Ishikawa (cell line): ENCODE results near the gene ZNF280B.

Experiments
- CEBPB ChIP-seq: IDR thresholded peaks from 2 replicates; pipeline ENCODE4 v1.6.1; 2012
- CREB1 ChIP-seq: IDR thresholded peaks from 2 replicates; pipeline ENCODE4 v1.6.1; 2012; ENCODE audit warnings: low read depth
- EGR1 ChIP-seq: IDR thresholded peaks from 2 replicates; pipeline ENCODE4 v1.6.1; 2012
- EP300 ChIP-seq: IDR thresholded peaks from 2 replicates; pipeline ENCODE4 v1.6.1; 2012; ENCODE audit warnings: borderline replicate concordance
- FOXM1 ChIP-seq: IDR thresholded peaks from 2 replicates; pipeline ENCODE4 v1.6.1; 2012; ENCODE audit warnings: low read depth, borderline replicate concordance
- NFIC ChIP-seq: IDR thresholded peaks from 2 replicates; pipeline ENCODE4 v1.6.1; 2012
- RAD21 ChIP-seq: IDR thresholded peaks from 2 replicates; pipeline ENCODE4 v1.6.1; 2012; ENCODE audit warnings: low read depth
- TAF1 ChIP-seq: IDR thresholded peaks from 2 replicates; pipeline ENCODE4 v1.6.1; 2012; ENCODE audit warnings: low read depth, mild to moderate bottlenecking
- TCF12 ChIP-seq: IDR thresholded peaks from 2 replicates; pipeline ENCODE4 v1.6.1; 2012; ENCODE audit warnings: low read depth
- TEAD4 ChIP-seq: IDR thresholded peaks from 2 replicates; pipeline ENCODE4 v1.6.1; 2012
- YY1 ChIP-seq: IDR thresholded peaks from 2 replicates; pipeline ENCODE4 v1.6.1; 2012; ENCODE audit warnings: low read depth
- ZBTB7A ChIP-seq: IDR thresholded peaks from 2 replicates; pipeline ENCODE4 v1.6.1; 2012; ENCODE audit warnings: low read depth
- TF ChIP-seq, protein P1 (sequence below): IDR thresholded peaks from 2 replicates; pipeline ENCODE4 v1.6.1; 2012
- TF ChIP-seq, protein P2 (sequence below): IDR thresholded peaks from 2 replicates; pipeline ENCODE4 v1.6.1; 2012; ENCODE audit warnings: low read depth, mild to moderate bottlenecking
- TF ChIP-seq, protein P3 (sequence below): IDR thresholded peaks from 2 replicates; pipeline ENCODE4 v1.6.1; 2012

The ZNF280B gene

DNA sequence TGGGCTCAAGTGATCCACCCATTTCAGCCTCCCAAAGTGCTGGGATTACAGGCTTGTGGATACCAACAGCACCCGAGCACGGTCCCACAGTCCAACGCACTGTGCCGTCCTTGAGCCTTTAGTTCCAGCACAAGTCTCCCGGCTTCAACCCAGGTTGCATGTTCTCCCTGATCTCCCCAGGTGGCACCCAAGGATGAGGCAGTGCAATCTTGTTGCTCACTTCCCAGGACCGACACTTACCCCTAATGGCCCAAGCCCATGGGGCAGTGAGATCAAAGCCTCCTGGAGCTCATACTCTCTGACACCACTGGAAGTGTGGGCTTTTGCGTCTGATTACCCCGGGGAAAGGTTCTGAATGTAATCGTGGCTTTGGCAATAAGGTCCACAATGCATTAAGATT lies 47.1 kb upstream of the ZNF280B start:
- no peak for TF ChIP-seq EP300
- TF ChIP-seq, protein P1, sequence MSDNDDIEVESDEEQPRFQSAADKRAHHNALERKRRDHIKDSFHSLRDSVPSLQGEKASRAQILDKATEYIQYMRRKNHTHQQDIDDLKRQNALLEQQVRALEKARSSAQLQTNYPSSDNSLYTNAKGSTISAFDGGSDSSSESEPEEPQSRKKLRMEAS: no peak
- TF ChIP-seq NFIC: no peak
- TF ChIP-seq TEAD4: no peak
- no peak for TF ChIP-seq ZBTB7A
- TF ChIP-seq RAD21: no peak
- TF ChIP-seq, protein P2, sequence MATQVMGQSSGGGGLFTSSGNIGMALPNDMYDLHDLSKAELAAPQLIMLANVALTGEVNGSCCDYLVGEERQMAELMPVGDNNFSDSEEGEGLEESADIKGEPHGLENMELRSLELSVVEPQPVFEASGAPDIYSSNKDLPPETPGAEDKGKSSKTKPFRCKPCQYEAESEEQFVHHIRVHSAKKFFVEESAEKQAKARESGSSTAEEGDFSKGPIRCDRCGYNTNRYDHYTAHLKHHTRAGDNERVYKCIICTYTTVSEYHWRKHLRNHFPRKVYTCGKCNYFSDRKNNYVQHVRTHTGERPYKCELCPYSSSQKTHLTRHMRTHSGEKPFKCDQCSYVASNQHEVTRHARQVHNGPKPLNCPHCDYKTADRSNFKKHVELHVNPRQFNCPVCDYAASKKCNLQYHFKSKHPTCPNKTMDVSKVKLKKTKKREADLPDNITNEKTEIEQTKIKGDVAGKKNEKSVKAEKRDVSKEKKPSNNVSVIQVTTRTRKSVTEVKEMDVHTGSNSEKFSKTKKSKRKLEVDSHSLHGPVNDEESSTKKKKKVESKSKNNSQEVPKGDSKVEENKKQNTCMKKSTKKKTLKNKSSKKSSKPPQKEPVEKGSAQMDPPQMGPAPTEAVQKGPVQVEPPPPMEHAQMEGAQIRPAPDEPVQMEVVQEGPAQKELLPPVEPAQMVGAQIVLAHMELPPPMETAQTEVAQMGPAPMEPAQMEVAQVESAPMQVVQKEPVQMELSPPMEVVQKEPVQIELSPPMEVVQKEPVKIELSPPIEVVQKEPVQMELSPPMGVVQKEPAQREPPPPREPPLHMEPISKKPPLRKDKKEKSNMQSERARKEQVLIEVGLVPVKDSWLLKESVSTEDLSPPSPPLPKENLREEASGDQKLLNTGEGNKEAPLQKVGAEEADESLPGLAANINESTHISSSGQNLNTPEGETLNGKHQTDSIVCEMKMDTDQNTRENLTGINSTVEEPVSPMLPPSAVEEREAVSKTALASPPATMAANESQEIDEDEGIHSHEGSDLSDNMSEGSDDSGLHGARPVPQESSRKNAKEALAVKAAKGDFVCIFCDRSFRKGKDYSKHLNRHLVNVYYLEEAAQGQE: no peak
- TF ChIP-seq, protein P3, sequence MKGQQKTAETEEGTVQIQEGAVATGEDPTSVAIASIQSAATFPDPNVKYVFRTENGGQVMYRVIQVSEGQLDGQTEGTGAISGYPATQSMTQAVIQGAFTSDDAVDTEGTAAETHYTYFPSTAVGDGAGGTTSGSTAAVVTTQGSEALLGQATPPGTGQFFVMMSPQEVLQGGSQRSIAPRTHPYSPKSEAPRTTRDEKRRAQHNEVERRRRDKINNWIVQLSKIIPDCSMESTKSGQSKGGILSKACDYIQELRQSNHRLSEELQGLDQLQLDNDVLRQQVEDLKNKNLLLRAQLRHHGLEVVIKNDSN: no peak
- TF ChIP-seq CEBPB: no peak
- TF ChIP-seq TCF12: no peak
- TF ChIP-seq EGR1: no peak
- TF ChIP-seq YY1: no peak
- no peak for TF ChIP-seq CREB1

DNA sequence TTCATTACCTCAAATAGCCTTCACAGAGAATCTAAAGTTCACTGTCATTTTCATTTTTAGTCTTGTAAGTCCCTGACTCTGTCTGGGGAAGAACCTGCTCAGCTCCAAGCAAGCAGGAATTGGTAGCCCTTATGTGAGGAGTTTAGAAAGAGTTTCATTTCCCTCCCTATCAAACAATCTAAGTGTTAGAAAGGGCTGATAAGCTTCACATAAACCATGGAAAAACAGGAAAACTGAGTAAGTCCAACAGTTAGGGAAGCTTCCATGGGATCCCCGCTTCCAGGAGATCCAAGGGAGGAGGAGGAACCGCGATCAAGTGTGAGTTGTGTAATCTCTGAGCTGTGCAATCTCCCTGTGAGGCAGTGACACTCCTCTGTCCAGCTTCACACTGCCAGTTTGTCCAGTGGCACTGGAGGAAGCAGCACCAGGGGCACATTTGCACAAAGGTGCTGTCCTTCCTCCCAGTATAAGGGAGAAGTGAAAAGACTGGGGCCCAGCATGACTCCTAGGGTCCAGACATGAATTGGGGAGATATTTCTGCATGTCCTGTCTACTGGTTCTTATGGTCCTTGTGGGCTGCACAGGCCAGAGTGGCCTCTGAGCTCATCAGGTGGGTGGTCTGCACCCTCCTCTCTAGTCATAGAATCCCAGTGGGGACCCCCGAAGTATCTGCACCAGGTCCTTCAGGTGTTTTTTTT lies 46.2 kb upstream of the ZNF280B start:
- TF ChIP-seq TAF1 (no peak), CREB1 (no peak), TCF12 (no peak), CEBPB (no peak), YY1 (no peak), EGR1 (no peak), ZBTB7A (no peak), EP300 (no peak), TEAD4 (no peak), FOXM1 (no peak)
- TF ChIP-seq, protein P3: no peak
- TF ChIP-seq, protein P1: no peak
- TF ChIP-seq, protein P2: no peak

DNA sequence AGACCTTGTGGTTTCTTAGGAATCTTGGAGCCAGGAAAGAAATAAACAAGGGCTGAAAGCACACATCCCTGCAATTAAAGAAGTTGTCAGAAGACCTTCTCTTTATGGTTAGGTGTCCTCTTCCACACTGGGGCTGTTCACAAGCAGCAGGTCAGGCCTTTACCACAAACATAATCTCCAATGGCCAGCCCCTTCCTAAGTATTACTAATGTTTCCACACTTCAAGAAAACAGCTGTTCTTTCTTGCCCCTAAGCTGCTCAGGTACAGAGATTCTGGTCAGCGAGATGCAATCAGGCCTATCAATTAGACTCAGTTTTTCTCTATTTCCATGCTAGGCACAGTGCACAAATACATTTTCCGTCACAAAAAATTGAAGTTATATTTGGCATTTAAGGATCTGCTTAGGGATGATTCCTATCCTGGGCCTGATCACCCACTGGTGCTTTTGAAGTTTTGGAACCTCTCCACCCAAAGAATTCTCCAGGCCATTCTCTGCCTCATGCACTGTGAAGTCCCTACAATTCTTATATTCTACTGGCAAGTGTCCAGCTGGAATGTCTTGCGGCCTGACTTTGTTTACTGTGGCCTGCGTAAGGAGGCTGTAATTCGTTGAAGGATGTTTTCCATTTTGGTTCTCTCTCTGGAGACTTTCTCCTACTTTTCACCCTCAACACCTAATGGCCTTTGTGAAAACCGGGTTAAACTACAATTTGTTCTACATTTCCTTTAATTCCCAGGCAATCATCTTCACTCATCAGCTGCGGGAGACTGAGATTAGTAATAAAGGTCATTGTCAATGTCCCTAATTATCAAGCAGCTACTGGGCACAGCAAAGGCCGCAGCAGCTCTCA lies 45.4 kb upstream of the ZNF280B start:
- TF ChIP-seq TCF12 (no peak), EP300 (no peak), TEAD4 (no peak), TAF1 (no peak), ZBTB7A (no peak), CREB1 (no peak), NFIC (no peak), EGR1 (no peak), RAD21 (no peak), FOXM1 (no peak), YY1 (no peak), CEBPB (no peak)
- TF ChIP-seq, protein P2: no peak
- TF ChIP-seq, protein P3: no peak
- TF ChIP-seq, protein P1: no peak
